T-cell (primary cell): ENCODE data around the gene CARS1. TPM values are rescaled to one million over a fixed set of nuclear protein-coding genes. Genes with fewer than 3 reads are reported as not detected.

Experiments
- ATAC-seq, 4 experiments: fragments of 200-7000 bp in 3 of 4; fragments of 150-1000 bp in 1 of 4; cut with Tn5 transposase; replicated peaks in 1 of 4; 1 replicate in 3 of 4; 2 replicates in 1 of 4; pipeline ENCODE4 v1.10.0; 2021; ENCODE audit warnings: moderate library complexity in 3 of 4, mild to moderate bottlenecking in 2 of 4, moderate number of reproducible peaks in 1 of 4
- CTCF ChIA-PET, 2 donors: fragments of 300-600 bp; sonication (Branson Sonifier 250); formaldehyde crosslinking; loops; one replicate each; lab custom pipeline; 2022; ENCODE audit warnings: antibody characterized with exemption in 2 of 2; lab: Charles Lee
- POLR2A ChIA-PET, 2 donors: fragments of 300-600 bp; sonication (Branson Sonifier 250); formaldehyde crosslinking; loops; one replicate each; lab custom pipeline; 2022; ENCODE audit warnings: antibody characterized with exemption in 2 of 2; lab: Charles Lee
- DNase-seq, 35 experiments: peaks; one replicate each; pipeline versions ENCODE4 v3.0.0 to v3.0.0-alpha.2; 2013 to 2023
- H3K27ac ChIP-seq: one replicate; pipeline ENCODE4 v1.5.1; 2013; ENCODE audit warnings: low read length
- H3K27me3 ChIP-seq, 2 experiments: replicated peaks in 1 of 2; 1 replicate in 1 of 2; 2 replicates in 1 of 2; pipeline versions ENCODE4 v1.6.1 to v1.7.0; 2013; ENCODE audit warnings: low read length in 1 of 2, mixed read lengths in 1 of 2; ENCODE audit not compliant: control insufficient read depth in 2 of 2, insufficient read depth in 2 of 2; ENCODE audit errors: extremely low read depth in 1 of 2
- H3K36me3 ChIP-seq, 2 donors: 1 replicate in 1 of 2; 2 replicates in 1 of 2; pipeline versions ENCODE4 v1.6.1 to v1.7.0; 2013; ENCODE audit warnings: low read length in 1 of 2; ENCODE audit not compliant: control insufficient read depth in 2 of 2, insufficient read depth in 1 of 2; ENCODE audit errors: extremely low read depth in 1 of 2
- H3K4me1 ChIP-seq, 2 experiments: 1 replicate in 1 of 2; 2 replicates in 1 of 2; pipeline versions ENCODE4 v1.6.1 to v1.7.0; 2013; ENCODE audit warnings: low read length in 2 of 2, mixed read lengths in 1 of 2; ENCODE audit not compliant: insufficient read depth in 2 of 2, control insufficient read depth in 1 of 2; ENCODE audit errors: extremely low read depth in 1 of 2
- H3K4me3 ChIP-seq, 2 donors: 1 replicate in 1 of 2; 2 replicates in 1 of 2; pipeline versions ENCODE4 v1.5.1 to v1.7.0; 2013; ENCODE audit warnings: mild to moderate bottlenecking in 2 of 2, low read length in 1 of 2, moderate library complexity in 1 of 2; ENCODE audit not compliant: control insufficient read depth in 1 of 2; ENCODE audit errors: extremely low read depth in 1 of 2
- H3K9me3 ChIP-seq: 2 replicates; pipeline ENCODE4 v1.7.0; 2013
- H3K27ac Mint-ChIP-seq, 2 donors: one replicate each; pipeline ENCODE4 v1.8.0; 2020 to 2021; ENCODE audit warnings: mild to moderate bottlenecking in 2 of 2, mixed read lengths in 2 of 2
- H3K27me3 Mint-ChIP-seq, 2 donors: one replicate each; pipeline ENCODE4 v1.8.0; 2021 to 2022; ENCODE audit warnings: mixed read lengths in 2 of 2
- H3K36me3 Mint-ChIP-seq: one replicate; pipeline ENCODE4 v1.8.0; 2021; ENCODE audit warnings: mixed read lengths
- H3K4me1 Mint-ChIP-seq, 3 donors: one replicate each; pipeline ENCODE4 v1.8.0; 2020 to 2022; ENCODE audit warnings: mixed read lengths in 3 of 3, mild to moderate bottlenecking in 1 of 3
- H3K4me3 Mint-ChIP-seq, 3 donors: one replicate each; pipeline ENCODE4 v1.8.0; 2020 to 2022; ENCODE audit warnings: mild to moderate bottlenecking in 3 of 3, mixed read lengths in 3 of 3, moderate library complexity in 3 of 3
- H3K9me3 Mint-ChIP-seq, 3 donors: one replicate each; pipeline ENCODE4 v1.8.0; 2020 to 2022; ENCODE audit warnings: mixed read lengths in 3 of 3
- WGBS: methylation state at CpG from one replicate; pipeline ENCODE4 v1.1.5; 2013; ENCODE audit warnings: missing lambda C conversion rate; ENCODE audit not compliant: insufficient coverage; 5-methylcytosine and 5-hydroxymethylcytosine counted together
- total RNA-seq, 35 experiments: library from RNA in 6 of 35; stranded (reverse) in 6 of 35; fragments of 120-200 nt in 1 of 35; gene quantifications; one replicate each; pipeline versions ENCODE4 v1.2.1 to v1.2.4 and lab custom pipeline; 2013 to 2026

Gene CARS1
- total RNA-seq, 5 donors from 2014 or later (not counting 1 experiment from before 2014, with no cell fraction given): 45.3 to 113 (median 109) TPM

GRCh38 chr11:3010004-3010403 is 47.2 kb downstream of the CARS1 start:
- Histone ChIP-seq H3K4me3 (no peak overlapping the region), H3K9me3 (no peaks in the 10 kb centered on the region), H3K36me3 (peaks cover 11 to 52% of the 10 kb centered on the region in 2 donors), H3K27ac (no peak overlapping the region), H3K4me1 (peaks cover 9 to 50% of the 10 kb centered on the region in 2 experiments), H3K27me3 (no peaks in the 10 kb centered on the region)
- no peaks in the 10 kb centered on the region for H3K27me3 Mint-ChIP-seq
- ATAC-seq: no peak
- no peaks in the 10 kb centered on the region for H3K9me3 Mint-ChIP-seq
- H3K27ac Mint-ChIP-seq: peak overlapping the region; percentile 59 to 82
- ChIA-PET POLR2A (interaction anchor here (0.5 to 0.6 kb wide), 2 partner anchors 26 to 30 kb away, joined by 4 to 6 read pairs; no protein-coding TSS in a partner anchor), CTCF (no interaction called here)
- DNase-seq: no peak
- peaks cover 49% of the 10 kb centered on the region for H3K36me3 Mint-ChIP-seq
- peaks cover 28 to 55% (median 29%) of the 10 kb centered on the region in 3 donors for H3K4me1 Mint-ChIP-seq
- H3K4me3 Mint-ChIP-seq: no peak overlapping the region
- 95% methylated on average over 13 of the region's 13 CpGs for WGBS

GRCh38 chr11:3009481-3009880 is 47.7 kb downstream of the CARS1 start:
- no peak overlapping the region for H3K4me3 Mint-ChIP-seq

GRCh38 chr11:3008746-3009336 is 48.4 kb downstream of the CARS1 start:
- Histone ChIP-seq H3K4me3 (no peak overlapping the region), H3K36me3 (peaks cover 14 to 59% of the 10 kb centered on the region in 2 donors), H3K9me3 (no peaks in the 10 kb centered on the region), H3K27ac (no peak overlapping the region), H3K27me3 (no peaks in the 10 kb centered on the region), H3K4me1 (peaks cover 1 to 38% of the 10 kb centered on the region in 2 experiments)
- ATAC-seq: no peak
- Mint-ChIP-seq H3K36me3 (peaks cover 57% of the 10 kb centered on the region), H3K4me3 (no peak overlapping the region), H3K27me3 (no peaks in the 10 kb centered on the region), H3K4me1 (peaks cover 16 to 43% (median 18%) of the 10 kb centered on the region in 3 donors), H3K9me3 (no peaks in the 10 kb centered on the region), H3K27ac (peak overlapping the region; percentile 5 to 82)
- no peak for DNase-seq
- CTCF ChIA-PET: interaction anchor here in 1 of 2 donors (0.6 kb wide), 1 partner anchor 31 kb away, joined by 3 read pairs; no protein-coding TSS in a partner anchor
- WGBS: 98% methylated on average over 9 of the region's 9 CpGs
- POLR2A ChIA-PET: no interaction called here

More at GRCh38 chr11:3009481-3009880, 47.7 kb downstream of the CARS1 start:
- H3K4me1 Mint-ChIP-seq: peaks cover 22 to 49% (median 24%) of the 10 kb centered on the region in 3 donors
- no peaks in the 10 kb centered on the region for H3K9me3 ChIP-seq
- no peak for ATAC-seq
- H3K36me3 ChIP-seq: peaks cover 11 to 53% of the 10 kb centered on the region in 2 donors
- no peak for DNase-seq
- no peaks in the 10 kb centered on the region for H3K27me3 Mint-ChIP-seq
- ChIA-PET POLR2A (interaction anchor here in 1 of 2 donors (0.5 kb wide), 1 partner anchor 29 kb away, joined by 4 read pairs; no protein-coding TSS in a partner anchor), CTCF (no interaction called here)
- peak overlapping the region; percentile 59 to 82 for H3K27ac Mint-ChIP-seq
- peaks cover 4 to 44% of the 10 kb centered on the region in 2 experiments for H3K4me1 ChIP-seq
- peaks cover 50% of the 10 kb centered on the region for H3K36me3 Mint-ChIP-seq
- no peaks in the 10 kb centered on the region for H3K9me3 Mint-ChIP-seq
- H3K27ac ChIP-seq: no peak overlapping the region
- WGBS: 97% methylated on average over 3 of the region's 5 CpGs
- H3K4me3 ChIP-seq: no peak overlapping the region
- H3K27me3 ChIP-seq: no peaks in the 10 kb centered on the region

- H3K36me3 ChIP-seq: peaks cover 25 to 71% of the 10 kb centered on the region in 2 donors
- H3K9me3 Mint-ChIP-seq: no peaks in the 10 kb centered on the region
- no peaks in the 10 kb centered on the region for H3K27me3 Mint-ChIP-seq
- H3K36me3 Mint-ChIP-seq: peaks cover 67% of the 10 kb centered on the region
- peak overlapping the region; percentile 4 for H3K27ac ChIP-seq
- H3K27me3 ChIP-seq: no peaks in the 10 kb centered on the region
- 95% methylated on average over 15 of the region's 20 CpGs for WGBS
- peak overlapping the region in 1 of 2 donors; percentile 79 for H3K27ac Mint-ChIP-seq
- peaks cover 12 to 32% (median 15%) of the 10 kb centered on the region in 3 donors for H3K4me1 Mint-ChIP-seq
- H3K4me1 ChIP-seq: peaks cover 0 to 25% of the 10 kb centered on the region in 2 experiments
- ChIA-PET POLR2A (interaction anchor here (0.6 to 0.7 kb wide), 2 partner anchors 40 to 281 kb away, joined by 3 to 6 read pairs; no protein-coding TSS in a partner anchor), CTCF (interaction anchor here in 1 of 2 donors (1.3 kb wide), 1 partner anchor 14 kb away, joined by 3 read pairs; no protein-coding TSS in a partner anchor)
- DNase-seq (no peak), ATAC-seq (peak in 1 of 4 experiments; percentile 4)
- no peaks in the 10 kb centered on the region for H3K9me3 ChIP-seq
- H3K4me3 ChIP-seq: peak overlapping the region in 1 of 2 donors; percentile 37
- peak overlapping the region in 2 of 3 donors; percentile 65 to 75 for H3K4me3 Mint-ChIP-seq
These were observed 49.7 kb downstream of the CARS1 start for GRCh38 chr11:3007404-3008010.

GRCh38 chr11:3006505-3007260 is 50.5 kb downstream of the CARS1 start:
- peak overlapping the region in 1 of 2 donors; percentile 79 for H3K27ac Mint-ChIP-seq
- peak in 25 of 35 experiments; percentile 12 to 64 (median 35) for DNase-seq

More at GRCh38 chr11:3006505-3007260, 50.5 kb downstream of the CARS1 start:
- Mint-ChIP-seq H3K36me3 (peaks cover 62% of the 10 kb centered on the region), H3K27me3 (no peaks in the 10 kb centered on the region), H3K4me1 (peaks cover 10 to 28% (median 17%) of the 10 kb centered on the region in 3 donors), H3K9me3 (no peaks in the 10 kb centered on the region), H3K4me3 (peak overlapping the region; percentile 17 to 75 (median 65))
- peak; percentile 90 to 97 (median 93) for ATAC-seq
- Histone ChIP-seq H3K36me3 (peaks cover 25 to 71% of the 10 kb centered on the region in 2 donors), H3K9me3 (no peaks in the 10 kb centered on the region), H3K4me1 (peaks cover 0 to 17% of the 10 kb centered on the region in 2 experiments), H3K4me3 (peak overlapping the region in 1 of 2 donors; percentile 37), H3K27me3 (no peaks in the 10 kb centered on the region), H3K27ac (peak overlapping the region; percentile 4)
- CTCF ChIA-PET: interaction anchor here in 1 of 2 donors (1.3 kb wide), 1 partner anchor 15 kb away, joined by 3 read pairs; no protein-coding TSS in a partner anchor
- WGBS: 67% methylated on average over 20 of the region's 21 CpGs
- POLR2A ChIA-PET: interaction anchor here in 1 of 2 donors (0.6 kb wide), 1 partner anchor 32 kb away, joined by 3 read pairs; no protein-coding TSS in a partner anchor
